ENCODE measurements around the gene LMO4. TPM values are rescaled to one million over a fixed set of nuclear protein-coding genes. Genes with fewer than 3 reads are reported as not detected.

The LMO4 gene
- total RNA-seq, 1 experiment from 2014 or later = 38.5 TPM

- CTCF ChIA-PET = interaction anchor here (1.2 to 1.8 kb wide), 2 partner anchors 18 to 646 kb away, joined by 3 to 4 read pairs; no protein-coding TSS in a partner anchor
- intact Hi-C loops (cut with micrococcal nuclease) = no loop called here
- no peaks in the 10 kb centered on the region for H3K36me3 ChIP-seq (ENCODE audit: control insufficient read depth in 1 of 2, insufficient read depth in 2 of 2, low read length in 2 of 2)
Observed at GRCh38 chr1:87307931-87308330, 20.7 kb upstream of the LMO4 start.

More at GRCh38 chr1:87307931-87308330, 20.7 kb upstream of the LMO4 start:
- no peak for TF ChIP-seq SIN3A (IDR thresholded peaks at IDR 0.05; ENCODE audit: low read depth)
- no peak for TF ChIP-seq TCF7L2 (IDR thresholded peaks at IDR 0.05; ENCODE audit: borderline replicate concordance, extremely low read depth, insufficient read depth, insufficient read length)
- TF ChIP-seq REST (IDR thresholded peaks at IDR 0.05; ENCODE audit: low read depth) = no peak
- no peak for TF ChIP-seq EZH2phosphoT487 (IDR thresholded peaks at IDR 0.05; ENCODE audit: borderline replicate concordance)
- TF ChIP-seq FOSL1 (IDR thresholded peaks at IDR 0.05; ENCODE audit: low read depth) = no peak
- TF ChIP-seq, protein P1, sequence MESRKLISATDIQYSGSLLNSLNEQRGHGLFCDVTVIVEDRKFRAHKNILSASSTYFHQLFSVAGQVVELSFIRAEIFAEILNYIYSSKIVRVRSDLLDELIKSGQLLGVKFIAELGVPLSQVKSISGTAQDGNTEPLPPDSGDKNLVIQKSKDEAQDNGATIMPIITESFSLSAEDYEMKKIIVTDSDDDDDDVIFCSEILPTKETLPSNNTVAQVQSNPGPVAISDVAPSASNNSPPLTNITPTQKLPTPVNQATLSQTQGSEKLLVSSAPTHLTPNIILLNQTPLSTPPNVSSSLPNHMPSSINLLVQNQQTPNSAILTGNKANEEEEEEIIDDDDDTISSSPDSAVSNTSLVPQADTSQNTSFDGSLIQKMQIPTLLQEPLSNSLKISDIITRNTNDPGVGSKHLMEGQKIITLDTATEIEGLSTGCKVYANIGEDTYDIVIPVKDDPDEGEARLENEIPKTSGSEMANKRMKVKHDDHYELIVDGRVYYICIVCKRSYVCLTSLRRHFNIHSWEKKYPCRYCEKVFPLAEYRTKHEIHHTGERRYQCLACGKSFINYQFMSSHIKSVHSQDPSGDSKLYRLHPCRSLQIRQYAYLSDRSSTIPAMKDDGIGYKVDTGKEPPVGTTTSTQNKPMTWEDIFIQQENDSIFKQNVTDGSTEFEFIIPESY (IDR thresholded peaks at IDR 0.05; ENCODE audit: extremely low read depth, insufficient replicate concordance, low read length) = no peak
- TF ChIP-seq POLR2A (IDR thresholded peaks at IDR 0.05; ENCODE audit: borderline replicate concordance, extremely low read depth, insufficient read depth, insufficient read length) = no peak
- TF ChIP-seq, protein P2, sequence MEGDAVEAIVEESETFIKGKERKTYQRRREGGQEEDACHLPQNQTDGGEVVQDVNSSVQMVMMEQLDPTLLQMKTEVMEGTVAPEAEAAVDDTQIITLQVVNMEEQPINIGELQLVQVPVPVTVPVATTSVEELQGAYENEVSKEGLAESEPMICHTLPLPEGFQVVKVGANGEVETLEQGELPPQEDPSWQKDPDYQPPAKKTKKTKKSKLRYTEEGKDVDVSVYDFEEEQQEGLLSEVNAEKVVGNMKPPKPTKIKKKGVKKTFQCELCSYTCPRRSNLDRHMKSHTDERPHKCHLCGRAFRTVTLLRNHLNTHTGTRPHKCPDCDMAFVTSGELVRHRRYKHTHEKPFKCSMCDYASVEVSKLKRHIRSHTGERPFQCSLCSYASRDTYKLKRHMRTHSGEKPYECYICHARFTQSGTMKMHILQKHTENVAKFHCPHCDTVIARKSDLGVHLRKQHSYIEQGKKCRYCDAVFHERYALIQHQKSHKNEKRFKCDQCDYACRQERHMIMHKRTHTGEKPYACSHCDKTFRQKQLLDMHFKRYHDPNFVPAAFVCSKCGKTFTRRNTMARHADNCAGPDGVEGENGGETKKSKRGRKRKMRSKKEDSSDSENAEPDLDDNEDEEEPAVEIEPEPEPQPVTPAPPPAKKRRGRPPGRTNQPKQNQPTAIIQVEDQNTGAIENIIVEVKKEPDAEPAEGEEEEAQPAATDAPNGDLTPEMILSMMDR (IDR thresholded peaks at IDR 0.05 in 2 of 3, conservative IDR thresholded peaks at IDR 0.05 in 1 of 3; ENCODE audit: borderline replicate concordance in 1 of 3, insufficient read depth in 1 of 3, low read depth in 2 of 3, low read length in 2 of 3) = no peak
- no peak for TF ChIP-seq SP1 (IDR thresholded peaks at IDR 0.05; ENCODE audit: low read depth)
- H3K4me1 ChIP-seq (ENCODE audit: control insufficient read depth in 1 of 2, insufficient read depth in 2 of 2, low read length in 2 of 2) = no peaks in the 10 kb centered on the region
- no peak overlapping the region for H2AFZ ChIP-seq (ENCODE audit: low read depth, low read length, poor library complexity, severe bottlenecking)
- H3K9ac ChIP-seq (ENCODE audit: low read length) = no peak overlapping the region
- POLR2A ChIA-PET = no interaction called here
- ATAC-seq = no peak
- no TSS peak for BruUV-seq (replicated peaks)
- H3K27ac ChIP-seq (ENCODE audit: low read depth, low read length) = no peak overlapping the region
- H3K27me3 ChIP-seq (ENCODE audit: insufficient read depth, low read length) = no peaks in the 10 kb centered on the region
- H4K20me1 ChIP-seq (ENCODE audit: insufficient read depth) = no peaks in the 10 kb centered on the region
- H3K4me3 ChIP-seq (replicated peaks in 1 of 2; ENCODE audit: low read depth in 1 of 2, low read length in 2 of 2) = no peak overlapping the region
- no peaks in the 10 kb centered on the region for H3K9me2 ChIP-seq (ENCODE audit: insufficient read depth)
- no peaks in the 10 kb centered on the region for H3K79me2 ChIP-seq (ENCODE audit: insufficient read depth, low read length)
- no peak overlapping the region for H3K4me2 ChIP-seq (ENCODE audit: low read length)
- no peaks in the 10 kb centered on the region for H3K9me3 ChIP-seq (ENCODE audit: control insufficient read depth in 1 of 2, insufficient read depth in 1 of 2, low read depth in 1 of 2, low read length in 2 of 2)
- RAD21 ChIA-PET (ENCODE audit: low non-redundant PET in 1 of 2, low total read pairs in 2 of 2, uncharacterized antibody in 2 of 2, unreplicated experiment in 2 of 2) = no interaction called here
- DNase-seq (ENCODE audit: low read depth, low spot score) = no peak
